ENCODE data around the gene CSAG3.
"Not testable (repeated sequence)": the region's sequence is repeated elsewhere in the genome, so short reads cannot be mapped to it uniquely, and the experiment has no call there.

CSAG3 gene

GRCh38 chrX:152738560-152738959, 20.5 kb upstream of the CSAG3 start:
- no peak overlapping the region for H3K4me3 ChIP-seq (ENCODE audit: control insufficient read depth, low read depth, low read length)
- DNase-seq (ENCODE audit: low read depth) = no peak

DNA sequence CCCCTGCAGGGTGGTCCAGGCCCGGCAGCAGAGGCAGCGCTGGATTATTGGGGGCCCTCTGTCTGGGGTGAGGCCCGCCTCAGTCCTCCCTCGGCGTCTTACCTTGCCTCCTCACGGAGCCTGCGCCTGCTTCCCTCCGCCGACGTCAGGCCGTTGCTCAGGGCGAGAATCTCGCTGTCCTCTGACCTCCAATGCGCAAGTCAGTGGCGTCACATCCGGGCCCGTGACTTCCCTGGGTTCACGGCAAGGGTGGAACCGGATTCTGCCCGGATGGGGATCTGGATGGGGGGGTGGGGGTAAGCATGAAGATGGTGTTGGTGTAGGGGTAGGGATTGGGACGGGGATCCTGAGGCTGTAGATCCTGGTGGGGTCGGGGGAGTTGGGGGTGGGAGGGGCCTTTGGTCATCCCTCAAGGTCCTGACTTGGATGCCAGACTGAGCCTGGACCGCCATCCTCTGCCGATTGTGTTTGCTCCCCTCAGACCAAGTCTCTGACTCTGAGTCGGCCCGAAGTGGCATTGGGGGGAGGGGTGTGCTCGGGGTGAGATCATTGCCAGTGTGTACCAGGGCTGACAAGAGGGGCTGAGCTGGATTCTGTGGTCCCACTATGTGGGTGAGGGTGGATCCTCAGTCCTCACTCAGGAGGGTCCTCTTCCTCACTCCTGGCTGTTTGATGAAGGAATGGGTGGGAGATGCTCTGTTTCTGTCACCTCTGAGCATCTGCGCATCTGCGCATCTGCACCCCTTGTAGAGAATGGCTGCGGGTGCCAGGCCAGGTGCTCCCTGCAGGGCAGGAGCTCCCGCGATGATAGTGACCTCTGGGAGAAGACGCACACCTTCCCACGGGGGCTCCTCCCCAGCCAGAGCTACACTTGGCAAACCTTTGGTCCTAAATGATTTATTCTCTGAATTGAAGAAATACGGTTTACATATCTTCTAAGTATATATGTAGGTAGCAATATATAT, 5.0 kb upstream of the CSAG3 start, which contains the start of gene MAGEA2:
Gene MAGEA2 (minus strand): TSS at position 157 of the 965 bp plus-strand sequence. CDS start 2,479 bp downstream, outside the sequence.
- not testable (repeated sequence) for H3K4me3 ChIP-seq (ENCODE audit: control insufficient read depth, low read depth, low read length); DNase-seq (ENCODE audit: low read depth)

More at GRCh38 chrX:152738560-152738959, 20.5 kb upstream of the CSAG3 start:
- no peak for TF ChIP-seq CTCF (IDR thresholded peaks at IDR 0.05; ENCODE audit: control insufficient read depth, insufficient read depth, low read depth, low read length, missing control alignments)

DNA sequence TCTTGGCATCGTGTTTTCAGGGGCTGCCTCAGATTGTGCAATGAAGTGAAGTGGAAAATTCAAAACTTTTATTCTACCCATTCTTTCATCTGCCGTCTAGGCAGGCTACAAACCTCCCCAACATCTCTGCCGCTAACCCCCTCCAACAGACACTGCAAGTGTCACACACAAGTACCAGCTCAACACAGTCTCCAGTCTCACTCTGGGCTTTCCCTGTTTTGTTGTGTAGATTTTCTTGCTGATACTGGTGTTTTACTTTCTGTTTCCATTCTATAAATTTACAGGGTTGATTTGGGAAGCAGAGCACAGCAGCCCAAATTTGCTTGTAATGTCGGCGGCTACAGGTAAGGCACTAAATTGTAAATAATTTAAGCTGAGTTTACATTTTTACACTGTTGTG, 4.1 kb upstream of the CSAG3 start:
- not testable (repeated sequence) for H3K4me3 ChIP-seq (ENCODE audit: control insufficient read depth, low read depth, low read length); DNase-seq (ENCODE audit: low read depth)

DNA sequence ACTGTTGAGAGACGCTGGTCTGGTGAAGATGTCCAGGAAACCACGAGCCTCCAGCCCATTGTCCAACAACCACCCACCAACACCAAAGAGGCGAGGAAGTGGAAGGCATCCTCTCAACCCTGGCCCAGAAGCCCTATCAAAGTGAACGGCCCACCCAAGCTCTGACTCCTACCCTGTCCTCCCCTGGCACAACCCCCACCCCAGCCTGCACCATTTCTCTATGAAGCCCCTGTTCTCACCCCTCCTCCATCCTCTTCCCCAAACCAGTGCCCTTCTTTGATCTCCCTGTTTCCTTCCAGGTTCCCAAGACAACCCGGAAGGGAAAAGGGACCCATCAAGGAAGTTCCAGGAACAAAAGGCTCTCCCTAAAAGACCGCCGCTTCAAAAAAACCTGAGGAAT, 526 bp downstream of the CSAG3 start:
- DNase-seq (ENCODE audit: low read depth); H3K4me3 ChIP-seq (ENCODE audit: control insufficient read depth, low read depth, low read length): not testable (repeated sequence)

DNA sequence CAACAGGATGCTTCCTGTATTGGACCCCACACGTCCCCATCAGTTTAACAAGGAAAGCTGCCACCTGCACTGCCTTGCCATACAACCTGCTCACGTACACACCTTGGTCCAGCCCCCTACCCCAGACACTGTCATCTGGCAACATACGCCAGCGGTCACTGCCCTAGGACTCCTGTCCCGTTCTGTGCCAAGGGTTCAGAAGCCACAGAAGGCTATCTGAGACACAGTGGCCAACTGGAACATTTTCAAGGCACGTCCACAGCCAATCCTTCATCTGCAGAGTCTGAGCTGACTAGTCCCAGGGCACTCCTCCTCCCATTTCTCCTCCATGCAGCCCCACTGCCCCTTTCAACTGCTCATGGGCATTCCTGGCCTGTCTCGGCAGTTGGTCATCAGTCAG, 2.6 kb downstream of the CSAG3 start:
- not testable (repeated sequence) for H3K4me3 ChIP-seq (ENCODE audit: control insufficient read depth, low read depth, low read length); DNase-seq (ENCODE audit: low read depth)

- not testable (repeated sequence) for H3K4me3 ChIP-seq (ENCODE audit: control insufficient read depth, low read depth, low read length); DNase-seq (ENCODE audit: low read depth)
These were observed 7.5 kb downstream of the CSAG3 start for GRCh38 chrX:152766562-152766961.

DNA sequence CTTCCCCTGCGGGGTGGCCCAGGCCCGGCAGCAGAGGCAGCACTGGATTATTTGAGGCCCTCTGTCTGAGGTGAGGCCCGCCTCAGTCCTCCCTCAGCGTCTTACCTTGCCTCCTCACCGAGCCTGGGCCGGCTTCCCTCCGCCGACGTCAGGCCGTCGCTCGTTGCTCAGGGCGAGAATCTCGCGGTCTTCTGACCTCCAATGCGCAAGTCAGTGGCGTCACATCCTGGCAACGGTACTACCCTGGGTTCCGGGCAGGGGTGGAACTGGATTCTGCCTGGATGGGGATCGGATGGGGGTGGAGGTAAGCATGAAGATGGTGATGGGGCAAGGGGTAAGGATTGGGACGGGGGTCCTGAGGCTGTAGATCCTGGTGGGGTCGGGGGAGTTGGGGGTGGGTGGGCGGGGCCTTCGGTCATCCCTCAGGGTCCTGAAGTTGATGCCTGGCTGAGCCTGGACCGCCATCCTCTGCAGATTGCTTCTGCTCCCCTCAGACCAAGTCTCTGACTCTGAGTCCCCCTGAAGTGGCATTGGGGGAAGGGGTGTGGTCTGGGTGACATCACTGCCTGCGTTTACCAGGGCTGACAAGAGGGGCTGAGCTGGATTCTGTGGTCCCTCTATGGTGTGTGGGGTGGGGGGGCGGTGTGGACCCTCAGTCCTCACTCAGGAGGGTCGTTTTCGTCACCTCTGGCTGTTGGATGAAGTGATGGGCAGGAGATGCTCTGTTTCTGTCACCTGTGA, 10.7 kb downstream of the CSAG3 start, which contains the start of gene MAGEA6:
Gene MAGEA6 (minus strand): TSS at position 141 of the 741 bp plus-strand sequence. CDS start 2,039 bp downstream, outside the sequence.
- DNase-seq (ENCODE audit: low read depth); H3K4me3 ChIP-seq (ENCODE audit: control insufficient read depth, low read depth, low read length): not testable (repeated sequence)

GRCh38 chrX:152787062-152787461, 28.0 kb downstream of the CSAG3 start:
- DNase-seq (ENCODE audit: low read depth); H3K4me3 ChIP-seq (ENCODE audit: control insufficient read depth, low read depth, low read length): not testable (repeated sequence)

GRCh38 chrX:152798945-152799344, 39.9 kb downstream of the CSAG3 start:
- no peak for TF ChIP-seq CTCF (IDR thresholded peaks at IDR 0.05; ENCODE audit: control insufficient read depth, insufficient read depth, low read depth, low read length, missing control alignments)
- H3K4me3 ChIP-seq (ENCODE audit: control insufficient read depth, low read depth, low read length) = no peak overlapping the region
- DNase-seq (ENCODE audit: low read depth) = no peak

DNA sequence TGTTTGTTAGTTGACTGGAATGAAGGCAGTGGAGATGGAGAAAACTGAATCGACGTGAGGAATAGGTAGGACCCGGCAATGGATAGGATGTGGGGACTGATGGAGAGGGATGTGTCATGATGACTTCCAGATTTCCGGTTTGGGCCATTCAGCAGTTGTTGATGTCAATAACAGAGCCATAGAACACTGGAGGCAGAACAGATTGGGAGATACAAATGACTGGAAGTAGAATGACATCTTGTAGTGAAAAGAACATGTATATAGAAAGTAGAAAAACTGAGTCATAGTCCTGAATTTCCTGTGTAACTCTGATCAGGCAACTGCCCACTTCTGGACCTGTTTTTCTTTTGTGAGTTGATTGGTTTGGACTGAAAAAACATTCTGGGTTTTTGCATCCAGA, 47.0 kb downstream of the CSAG3 start:
- no peak overlapping the region for H3K4me3 ChIP-seq (ENCODE audit: control insufficient read depth, low read depth, low read length)
- no peak for TF ChIP-seq CTCF (IDR thresholded peaks at IDR 0.05; ENCODE audit: control insufficient read depth, insufficient read depth, low read depth, low read length, missing control alignments)
- no peak for DNase-seq (ENCODE audit: low read depth)
